CD4-positive, alpha-beta T cell treated with Interleukin-6 at 100 ng/mL for 8 hours (primary cell): ENCODE data around the gene TMEM98.
"Not testable (repeated sequence)": the region's sequence is repeated elsewhere in the genome, so short reads cannot be mapped to it uniquely, and the experiment has no call there.

Source experiments
- DNase-seq: peaks from one replicate; pipeline ENCODE4 v3.0.0-alpha.2; 2020; ENCODE audit warnings: mixed read lengths, low spot score

TMEM98 gene

DNA sequence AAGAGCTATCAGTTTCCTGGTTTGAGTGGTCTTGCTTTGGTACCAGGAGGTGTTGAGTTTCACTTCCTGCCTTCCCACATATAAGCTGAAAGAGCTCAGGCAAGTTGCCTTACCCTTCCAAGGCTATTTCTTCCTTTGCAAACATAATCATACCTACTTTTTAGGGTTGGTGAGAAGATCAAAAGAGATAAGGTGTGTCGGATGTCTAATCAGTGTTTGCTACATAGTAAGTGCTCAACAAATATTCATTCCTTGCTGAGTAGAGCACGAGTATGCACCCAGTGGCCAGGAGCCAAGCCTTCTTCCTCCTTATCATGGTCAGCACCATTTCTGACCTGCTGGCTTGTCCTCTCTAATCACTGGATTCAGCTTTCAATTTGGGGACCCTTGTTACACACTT, 12.7 kb upstream of the TMEM98 start:
- DNase-seq: no peak

DNA sequence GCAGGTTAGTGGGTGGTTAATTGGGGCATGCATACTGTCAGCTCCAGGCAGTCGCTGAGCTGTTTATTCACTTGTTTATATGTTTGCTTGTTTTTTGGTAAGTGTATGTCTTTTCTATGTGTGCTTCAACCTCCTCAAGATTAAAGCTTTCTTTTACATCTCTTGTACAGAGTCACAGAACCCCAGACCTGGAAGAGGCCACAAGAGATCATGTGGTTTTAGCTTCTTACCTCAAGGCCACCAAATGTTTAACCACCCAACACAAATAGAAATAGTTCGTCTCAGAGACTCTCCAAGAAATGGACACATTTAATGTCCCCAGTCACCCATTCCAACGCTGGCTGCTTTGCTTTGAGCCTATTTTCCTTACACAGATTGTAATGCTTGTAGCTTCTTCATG, 11.8 kb upstream of the TMEM98 start:
- DNase-seq: no peak

DNA sequence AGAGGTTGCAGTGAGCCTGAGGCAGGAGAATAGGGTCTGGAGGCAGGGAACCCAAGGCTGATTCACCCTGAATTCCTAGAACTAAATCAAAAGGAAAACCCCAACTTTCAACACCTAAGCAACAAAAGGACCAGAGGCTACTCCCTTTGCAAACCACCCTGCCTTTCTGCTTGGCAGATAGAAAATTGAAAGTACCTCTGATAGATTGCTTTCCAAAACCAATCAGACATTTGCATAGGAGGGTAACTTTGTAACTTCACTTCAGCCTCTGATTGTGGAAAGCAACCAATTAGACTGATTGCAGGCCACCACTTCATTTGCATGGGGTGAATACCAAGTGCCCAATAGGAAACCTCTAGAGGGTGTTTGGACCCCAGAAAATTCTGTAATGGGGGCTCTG, 10.9 kb upstream of the TMEM98 start:
- DNase-seq: no peak

DNA sequence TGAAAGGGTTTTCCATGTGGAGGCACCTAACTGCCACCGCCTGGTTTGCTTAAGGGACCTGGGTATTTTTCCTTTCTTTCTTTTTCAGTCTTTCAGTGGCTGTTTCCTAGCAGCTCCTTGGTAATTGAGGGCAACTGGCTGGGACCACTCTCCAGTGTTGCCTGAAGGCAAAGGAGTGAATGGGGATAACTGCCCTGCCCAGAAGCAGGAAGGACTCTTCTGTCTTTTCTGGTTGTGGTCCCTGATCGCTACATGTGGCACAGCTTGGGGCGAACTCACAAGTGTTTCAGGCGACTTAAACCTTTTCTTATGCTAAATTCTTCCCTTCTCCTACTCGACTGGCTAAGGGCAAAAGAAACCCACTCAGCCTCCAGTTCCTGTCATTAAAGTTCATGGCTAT, 10.1 kb upstream of the TMEM98 start:
- DNase-seq: no peak

DNA sequence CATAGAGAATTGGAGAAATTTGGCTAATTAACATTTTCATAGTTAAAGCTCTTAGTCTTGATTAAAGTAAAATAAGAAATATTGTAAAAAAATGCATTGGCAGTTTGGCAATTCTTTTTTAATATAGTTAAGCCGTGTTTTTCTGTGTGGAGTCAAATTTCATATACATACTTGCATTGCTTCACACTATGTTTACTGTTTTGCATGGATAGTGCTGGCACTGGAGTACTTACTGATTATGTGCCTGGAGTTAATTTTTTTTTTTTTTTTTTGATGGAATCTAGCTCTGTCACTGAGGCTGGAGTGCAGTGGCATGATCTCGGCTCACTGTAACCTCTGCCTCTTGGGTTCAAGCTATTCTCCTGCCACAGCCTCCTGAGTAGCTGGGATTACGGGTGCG, 8.1 kb upstream of the TMEM98 start:
- not testable (repeated sequence) for DNase-seq

DNA sequence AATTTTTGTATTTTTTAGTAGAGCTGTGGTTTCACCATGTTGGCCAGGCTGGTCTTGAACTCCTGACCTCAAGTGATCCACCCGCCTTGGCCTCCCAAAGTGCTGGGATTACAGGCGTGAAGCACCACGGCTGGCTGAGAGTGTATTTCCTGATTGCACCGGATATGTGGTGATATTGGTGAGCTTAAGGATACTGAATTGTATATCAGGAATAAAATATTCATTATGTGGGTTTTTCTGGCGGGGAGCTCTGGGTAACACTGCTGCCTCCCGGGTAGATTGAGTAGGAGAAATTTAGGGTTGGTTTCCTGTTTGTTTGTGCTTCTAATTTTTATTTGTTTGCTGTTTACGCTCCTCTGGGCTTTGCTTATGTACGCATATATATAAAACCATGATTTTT, 7.7 kb upstream of the TMEM98 start:
- DNase-seq: no peak

DNA sequence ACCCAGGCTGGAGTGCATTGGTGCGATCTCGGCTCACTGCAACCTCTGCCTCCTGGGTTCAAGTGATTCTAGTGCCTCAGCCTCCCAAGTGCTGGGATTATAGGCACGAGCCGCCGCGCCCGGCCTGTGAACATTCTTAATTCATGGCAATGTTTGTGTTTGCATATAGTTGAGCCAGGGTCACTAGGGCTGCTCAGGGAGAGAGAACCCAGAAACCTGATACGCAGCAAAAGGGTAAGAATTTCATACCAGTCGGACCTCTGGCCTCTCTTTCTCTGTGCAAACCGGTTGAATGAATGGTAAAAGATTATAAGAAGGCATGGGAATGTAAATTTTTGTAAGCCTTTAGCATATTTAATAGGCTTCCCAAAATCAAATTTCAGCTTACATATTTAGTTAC, 6.9 kb upstream of the TMEM98 start:
- DNase-seq: no peak

DNA sequence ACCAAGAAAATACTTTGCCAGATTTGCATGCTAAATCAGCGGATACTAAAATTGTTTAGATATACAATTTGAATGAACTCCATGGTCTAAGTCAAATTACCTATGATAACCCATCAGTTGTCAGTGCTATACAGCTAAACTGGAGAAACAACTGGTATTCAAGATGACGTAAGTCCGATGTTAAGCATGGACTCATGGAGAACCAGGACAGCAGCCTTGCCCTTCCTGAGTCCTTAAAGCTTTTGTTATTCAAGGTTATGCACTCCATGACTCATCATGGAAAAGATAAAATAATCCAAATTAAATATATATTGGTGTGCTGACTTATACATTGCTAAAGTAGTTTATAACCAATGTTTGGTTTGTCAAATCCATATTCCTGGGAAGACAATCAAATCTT, 4.0 kb upstream of the TMEM98 start:
- not testable (repeated sequence) for DNase-seq

DNA sequence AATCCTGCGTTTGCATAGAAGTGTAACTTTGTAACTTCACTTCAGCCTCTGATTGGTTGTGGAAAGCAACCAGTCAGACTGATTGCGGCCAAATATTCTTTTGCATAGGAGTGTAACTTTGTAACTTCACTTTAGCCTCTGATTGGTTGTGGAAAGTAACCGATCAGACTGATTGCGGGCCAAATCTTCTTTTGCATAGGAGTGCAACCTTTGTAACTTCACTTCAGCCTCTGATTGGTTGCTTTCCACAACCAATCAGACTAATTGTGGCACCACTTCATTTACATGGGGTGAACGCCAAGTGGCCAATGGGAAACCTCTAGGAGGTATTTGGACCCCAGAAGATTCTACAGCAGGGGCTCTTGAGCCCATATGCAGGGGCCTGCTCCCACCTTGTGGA, 1.8 kb upstream of the TMEM98 start:
- DNase-seq: no peak

DNA sequence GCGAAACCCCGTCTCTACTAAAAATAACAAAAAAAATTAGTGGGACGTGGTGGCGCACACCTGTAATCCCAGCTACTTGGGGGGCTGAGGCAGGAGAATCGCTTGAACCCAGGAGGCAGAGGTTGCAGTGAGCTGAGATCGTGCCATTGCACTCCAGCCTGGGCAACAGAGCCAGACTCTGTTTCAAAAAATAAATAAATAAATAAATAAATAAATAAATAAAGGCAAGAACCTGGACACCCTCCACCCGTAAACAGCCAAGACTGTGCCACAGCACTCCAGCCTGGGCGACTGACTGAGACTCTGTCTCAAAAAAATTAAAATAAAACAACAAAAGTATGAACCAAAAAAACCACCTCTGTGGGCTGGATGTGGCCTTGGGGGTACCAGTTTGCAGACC, 1.2 kb upstream of the TMEM98 start:
- DNase-seq: not testable (repeated sequence)

DNA sequence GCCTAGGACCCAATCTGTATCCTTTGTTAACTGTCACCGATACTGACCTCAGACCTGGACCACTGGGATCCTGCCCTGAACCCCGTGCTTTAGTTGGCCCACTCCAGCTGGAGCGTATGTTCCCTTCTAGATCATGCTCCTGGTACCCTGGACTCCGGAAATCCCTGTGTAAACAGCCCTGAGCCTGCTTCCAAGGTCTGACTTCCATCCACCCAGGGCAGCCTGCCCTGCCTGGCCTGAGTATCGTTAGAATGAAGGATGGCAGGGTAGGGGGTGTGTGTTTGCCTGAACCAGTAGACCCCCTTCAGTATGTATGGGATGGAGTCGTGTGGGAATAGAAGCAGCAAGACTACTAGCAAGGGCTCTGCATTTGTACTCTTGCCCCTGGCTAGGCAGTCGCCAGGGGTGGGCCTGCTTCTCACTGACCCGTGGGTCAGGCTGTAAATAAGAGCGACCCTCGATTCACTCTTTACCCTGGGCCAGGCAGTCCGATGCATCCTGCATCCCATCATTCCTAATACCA, 691 bp upstream of the TMEM98 start:
- no peak for DNase-seq

DNA sequence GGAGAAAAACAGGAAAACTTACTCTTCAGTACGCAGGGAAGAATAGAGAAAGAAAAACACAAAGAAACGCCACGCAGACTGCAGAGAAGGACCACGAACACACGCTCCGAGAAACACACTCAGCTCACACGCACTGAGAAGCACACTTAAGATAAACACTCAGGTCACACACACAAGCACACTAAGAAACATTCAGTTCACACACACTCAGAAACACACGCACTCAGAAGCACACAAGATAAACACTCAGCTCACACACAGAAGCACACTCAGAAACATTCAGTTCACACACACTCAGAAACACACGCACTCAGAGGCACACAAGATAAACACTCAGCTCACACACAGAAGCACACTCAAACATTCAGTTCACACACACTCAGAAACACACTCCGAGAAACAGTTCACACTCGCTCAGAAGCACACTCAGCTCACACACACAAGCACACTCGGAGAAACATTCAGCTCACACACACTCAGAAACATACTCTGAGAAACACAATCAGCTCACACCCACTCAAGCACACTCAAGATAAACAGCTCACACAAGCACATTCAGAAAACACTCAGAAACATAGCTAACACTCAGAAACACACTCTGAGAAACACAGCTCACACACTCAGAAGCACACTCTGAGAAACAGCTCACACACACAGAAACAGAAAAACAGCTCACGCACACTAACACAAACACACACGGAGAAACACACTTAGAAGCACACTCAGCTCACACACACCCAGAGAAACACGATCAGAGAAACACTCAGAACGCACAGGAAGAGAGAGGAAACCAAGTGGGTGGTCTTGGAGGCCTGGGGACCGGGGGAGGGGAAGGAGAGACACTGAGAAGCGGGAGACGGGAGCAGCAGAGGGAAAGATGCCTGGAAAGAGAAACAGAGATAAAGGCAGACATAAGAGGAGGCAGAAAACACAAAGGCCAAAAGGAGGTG, 908 bp downstream of the TMEM98 start:
- no peak for DNase-seq

DNA sequence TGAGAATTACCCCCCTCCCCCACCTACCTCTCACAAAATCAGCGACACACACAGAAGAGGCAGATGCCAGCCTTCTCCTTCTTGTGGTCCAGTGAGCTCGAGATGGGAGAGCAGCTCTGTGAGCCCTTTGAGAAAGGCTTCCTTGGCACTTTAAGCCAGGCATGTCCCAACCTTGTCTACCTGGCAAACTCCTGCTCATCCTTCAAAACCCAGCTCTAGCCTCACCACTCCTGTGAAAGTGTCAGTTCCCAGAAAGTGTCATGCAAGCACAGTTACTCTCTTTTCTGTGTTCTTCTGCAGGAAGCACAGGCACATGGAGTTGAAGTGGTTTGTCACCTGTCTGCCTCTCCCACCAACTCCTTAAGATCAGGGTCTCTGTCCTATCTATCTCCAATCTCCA, 1.6 kb downstream of the TMEM98 start:
- DNase-seq: no peak

DNA sequence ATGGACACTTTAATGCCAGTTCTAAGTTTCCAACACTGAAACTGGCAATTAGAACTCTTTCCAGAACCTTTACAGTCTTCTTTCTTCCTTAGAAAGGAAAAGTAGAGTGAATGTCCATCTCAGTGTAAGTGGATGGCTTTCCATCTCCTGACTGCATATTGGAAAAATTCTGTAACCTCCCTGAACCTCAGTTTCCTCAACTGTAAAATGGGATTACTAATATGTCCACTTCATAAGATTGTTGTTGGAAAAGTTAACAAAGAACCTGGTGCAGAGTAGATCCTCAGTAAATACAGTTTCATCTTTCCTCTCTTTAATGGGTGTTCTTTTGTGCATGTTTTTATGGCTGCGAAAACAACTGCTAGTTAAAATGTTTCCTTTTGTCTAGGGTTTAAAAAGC, 2.6 kb downstream of the TMEM98 start:
- DNase-seq: no peak

DNA sequence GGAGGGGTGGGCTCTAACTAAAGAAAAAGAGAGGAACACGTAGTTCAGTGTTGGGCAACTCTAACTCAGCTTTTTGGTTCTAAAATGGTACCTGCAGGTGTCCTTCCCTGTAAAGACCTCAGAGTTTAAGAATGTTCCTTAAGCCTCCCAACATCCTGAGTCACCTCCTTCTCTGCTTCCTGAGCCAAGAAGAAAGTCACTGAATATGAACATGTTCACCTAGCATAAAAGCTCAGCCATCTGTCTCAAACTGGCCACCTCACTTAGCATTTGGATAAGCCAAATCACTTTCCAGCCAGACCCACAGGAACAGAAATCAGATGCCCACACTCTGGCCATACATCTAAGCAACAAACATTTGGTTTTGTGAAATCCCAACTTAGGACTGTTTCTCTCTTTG, 3.7 kb downstream of the TMEM98 start:
- no peak for DNase-seq

DNA sequence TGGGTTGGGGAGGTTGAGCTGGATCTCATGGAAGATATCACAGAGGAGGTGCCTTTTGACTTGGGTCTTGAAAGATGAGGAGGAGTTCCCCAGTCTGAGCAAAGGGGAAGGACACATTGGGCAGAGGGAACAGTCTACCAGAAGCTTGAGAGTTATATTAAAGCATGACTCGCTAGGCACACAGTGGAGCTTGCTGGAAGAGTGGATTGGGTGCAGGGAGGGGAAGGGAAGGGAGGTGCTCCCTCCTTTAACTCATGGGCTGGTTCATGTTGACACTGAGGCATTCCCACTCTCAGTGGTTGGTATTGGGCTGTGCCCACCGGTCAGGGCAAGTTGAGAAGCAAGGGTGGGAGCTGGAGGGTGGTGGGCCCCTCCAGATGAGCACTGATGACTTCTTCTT, 5.9 kb downstream of the TMEM98 start:
- no peak for DNase-seq

DNA sequence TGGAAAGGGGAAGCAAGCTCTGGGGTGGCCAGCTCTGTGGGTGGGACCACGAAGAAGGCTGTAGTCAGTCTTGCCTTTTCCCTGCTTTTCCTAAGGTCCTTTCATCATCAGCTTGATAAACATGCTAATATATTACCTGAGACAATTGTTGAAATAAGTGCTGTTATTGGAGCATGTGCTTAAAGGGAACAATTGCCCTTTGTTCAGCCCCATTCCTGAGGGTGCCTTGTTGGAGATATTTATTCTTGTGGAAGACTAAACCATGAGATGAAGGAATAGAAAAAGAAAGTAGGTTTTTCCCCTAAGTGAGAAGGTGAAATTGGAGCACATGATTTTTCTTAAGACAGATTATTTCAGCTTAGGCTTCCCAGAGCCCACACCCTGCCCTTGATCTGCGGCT, 7.8 kb downstream of the TMEM98 start:
- no peak for DNase-seq

DNA sequence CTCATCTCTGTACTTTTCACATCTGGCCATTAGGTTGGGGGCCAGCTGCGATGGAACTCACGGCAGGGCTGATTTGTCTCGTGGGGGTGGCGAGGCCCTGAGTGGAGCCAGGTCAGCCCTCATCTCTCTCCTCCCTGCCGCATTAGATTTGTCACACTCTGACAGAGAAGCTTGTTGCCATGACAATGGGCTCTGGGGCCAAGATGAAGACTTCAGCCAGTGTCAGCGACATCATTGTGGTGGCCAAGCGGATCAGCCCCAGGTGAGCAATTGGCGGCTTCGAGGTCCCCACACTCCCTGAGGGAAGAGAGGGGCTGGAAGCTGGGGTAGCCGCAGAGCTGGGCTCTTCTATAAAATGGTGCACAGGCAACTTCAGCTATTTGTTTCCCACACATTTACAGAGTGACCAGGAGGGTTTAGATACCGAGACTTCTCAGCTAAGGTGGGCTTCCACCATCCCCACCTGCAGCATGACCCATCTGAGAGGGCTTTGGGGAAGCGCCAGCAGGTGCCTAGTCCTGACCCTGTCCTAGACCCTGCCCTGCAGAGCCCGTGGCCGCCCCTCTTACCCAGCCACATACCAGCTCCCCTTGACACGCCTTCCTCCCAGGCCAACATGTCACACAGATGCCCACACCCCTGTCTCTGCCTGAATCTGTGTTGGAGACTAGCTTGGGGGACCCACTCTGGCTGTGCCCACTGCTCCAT, 8.4 kb downstream of the TMEM98 start:
- DNase-seq: no peak

DNA sequence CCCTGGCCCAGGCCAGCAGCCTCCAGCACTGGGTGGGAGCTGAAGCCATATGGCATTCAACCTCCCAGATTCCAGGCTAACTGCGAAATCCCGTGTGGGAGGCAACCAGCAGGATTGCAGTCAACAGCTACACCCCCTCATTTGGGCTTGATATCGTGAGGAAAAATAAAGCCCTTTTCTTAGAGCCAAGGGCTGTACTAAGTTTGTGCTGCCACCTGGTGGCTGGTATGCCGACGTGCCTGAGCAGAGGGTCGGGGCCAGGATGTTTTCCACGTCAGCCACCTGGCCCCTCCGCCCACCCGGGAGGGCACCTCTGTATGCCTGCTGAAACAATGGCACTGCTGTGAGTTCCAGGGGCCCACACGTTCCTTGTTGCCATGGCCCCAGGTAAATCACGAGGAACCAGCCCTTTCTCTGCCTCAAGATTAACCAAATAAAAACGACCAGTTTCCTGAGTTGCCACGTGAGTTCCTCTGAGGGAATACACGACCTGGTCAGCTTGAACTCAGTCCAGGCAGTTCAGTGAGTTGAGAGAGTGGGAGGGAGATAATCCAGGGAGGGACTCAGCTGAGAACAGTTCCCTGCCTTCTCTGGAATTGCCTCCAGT, 9.0 kb downstream of the TMEM98 start:
- peak; percentile 50 for DNase-seq

DNA sequence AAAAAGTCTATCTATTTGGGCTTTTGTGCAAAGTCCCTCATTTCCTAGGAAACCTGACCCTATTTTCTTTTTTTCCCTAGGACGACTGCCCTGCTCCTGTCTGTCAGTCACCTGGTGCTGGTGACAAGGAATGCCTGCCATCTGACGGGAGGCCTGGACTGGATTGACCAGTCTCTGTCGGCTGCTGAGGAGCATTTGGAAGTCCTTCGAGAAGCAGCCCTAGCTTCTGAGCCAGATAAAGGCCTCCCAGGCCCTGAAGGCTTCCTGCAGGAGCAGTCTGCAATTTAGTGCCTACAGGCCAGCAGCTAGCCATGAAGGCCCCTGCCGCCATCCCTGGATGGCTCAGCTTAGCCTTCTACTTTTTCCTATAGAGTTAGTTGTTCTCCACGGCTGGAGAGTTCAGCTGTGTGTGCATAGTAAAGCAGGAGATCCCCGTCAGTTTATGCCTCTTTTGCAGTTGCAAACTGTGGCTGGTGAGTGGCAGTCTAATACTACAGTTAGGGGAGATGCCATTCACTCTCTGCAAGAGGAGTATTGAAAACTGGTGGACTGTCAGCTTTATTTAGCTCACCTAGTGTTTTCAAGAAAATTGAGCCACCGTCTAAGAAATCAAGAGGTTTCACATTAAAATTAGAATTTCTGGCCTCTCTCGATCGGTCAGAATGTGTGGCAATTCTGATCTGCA, 12.9 kb downstream of the TMEM98 start:
- DNase-seq: no peak

DNA sequence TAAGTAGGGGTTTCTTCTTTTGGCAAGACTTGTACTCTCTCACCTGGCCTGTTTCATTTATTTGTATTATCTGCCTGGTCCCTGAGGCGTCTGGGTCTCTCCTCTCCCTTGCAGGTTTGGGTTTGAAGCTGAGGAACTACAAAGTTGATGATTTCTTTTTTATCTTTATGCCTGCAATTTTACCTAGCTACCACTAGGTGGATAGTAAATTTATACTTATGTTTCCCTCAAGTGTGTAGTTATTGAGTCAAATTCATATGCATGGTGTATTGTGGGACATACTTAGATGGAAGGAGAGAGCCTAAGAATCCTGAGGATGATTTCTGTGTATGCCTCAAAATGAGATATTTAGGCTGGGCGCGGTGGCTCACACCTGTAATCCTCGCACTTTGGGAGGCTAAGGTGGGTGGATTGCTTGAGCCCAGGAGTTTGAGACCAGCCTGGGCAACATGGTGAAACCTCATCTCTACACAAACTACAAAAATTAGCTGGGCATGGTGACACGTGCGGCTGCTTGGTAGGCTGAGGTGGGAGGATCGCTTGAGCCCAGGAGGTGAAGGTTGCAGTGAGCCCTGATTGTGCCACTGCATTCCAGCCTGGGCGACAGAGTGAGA, 13.6 kb downstream of the TMEM98 start:
- DNase-seq: no peak

DNA sequence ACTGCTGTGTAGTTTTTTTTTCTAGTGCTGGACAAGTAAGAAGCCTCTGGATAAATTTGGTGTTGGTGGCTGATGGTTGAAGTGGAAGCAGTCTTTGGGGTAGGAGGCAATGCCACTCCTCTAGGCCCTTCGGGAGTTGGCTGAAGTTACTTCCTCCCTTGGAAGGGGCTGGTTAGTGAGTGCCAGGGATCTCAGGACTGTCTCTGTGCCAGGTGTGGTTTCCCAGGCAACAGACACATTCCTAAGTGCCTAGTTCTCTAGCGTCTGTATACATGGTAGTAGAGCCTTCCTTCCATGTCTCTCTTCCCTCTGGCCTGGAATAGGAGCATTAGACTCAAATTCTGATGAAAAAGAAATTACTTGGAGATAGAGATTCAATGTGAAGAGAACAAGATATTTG, 15.3 kb downstream of the TMEM98 start:
- no peak for DNase-seq
